ENCODE measurements around the gene SORBS1. TPM values are rescaled to one million over a fixed set of nuclear protein-coding genes. Genes with fewer than 3 reads are reported as not detected.

SORBS1 gene
- total RNA-seq, 4 donors from 2014 or later, result 92.2 to 308 (median 150) TPM

- DNase-seq, result no peak
- H3K36me3 ChIP-seq, result no peaks in the 10 kb centered on the region
- no peaks in the 10 kb centered on the region for H3K9me3 ChIP-seq
- no peaks in the 10 kb centered on the region for H3K27me3 ChIP-seq
- H3K4me3 ChIP-seq, result no peak overlapping the region
- H3K27ac ChIP-seq, result peak overlapping the region; percentile 74 to 94 (median 83)
- 45 to 46% methylated on average over 2 of the region's 2 CpGs for WGBS, 2 donors (ENCODE audit: low coverage in 1 of 2)
- H3K4me1 ChIP-seq, result peaks cover 16 to 60% (median 40%) of the 10 kb centered on the region in 4 donors
- in situ Hi-C loops (cut with MboI; ENCODE audit: low pct_ligation_motif_present in 1 of 4, low pct_unique_long_range_greater_than_20kb in 1 of 4, low sequenced_read_pairs in 3 of 4), result no loop called here
- intact Hi-C loops (cut with DNase I; ENCODE audit: low total_unique reads), result no loop called here
- TF ChIP-seq EP300 (IDR thresholded peaks at IDR 0.05; ENCODE audit: low read depth), result no peak
- no peak for TF ChIP-seq POLR2A (IDR thresholded peaks at IDR 0.05)
- no peak for TF ChIP-seq POLR2AphosphoS5 (IDR thresholded peaks at IDR 0.05)
- TF ChIP-seq CTCF (IDR thresholded peaks at IDR 0.05), result no peak
Measured at GRCh38 chr10:95530029-95530428, 31.1 kb downstream of the SORBS1 start.

- Histone ChIP-seq H3K4me1 (peaks cover 7 to 45% (median 34%) of the 10 kb centered on the region in 4 donors), H3K36me3 (no peaks in the 10 kb centered on the region), H3K4me3 (no peak overlapping the region), H3K27me3 (no peaks in the 10 kb centered on the region), H3K27ac (peak overlapping the region; percentile 74 to 94 (median 83)), H3K9me3 (no peaks in the 10 kb centered on the region)
- WGBS, 2 donors (ENCODE audit: low coverage in 1 of 2), result 82% methylated on average over 7 of the region's 7 CpGs; no CpG with 5 or more reads in 1 of the 2 donors
- DNase-seq, result no peak
- TF ChIP-seq EP300 (IDR thresholded peaks at IDR 0.05; ENCODE audit: low read depth) (no peak), POLR2A (IDR thresholded peaks at IDR 0.05) (no peak)
- intact Hi-C loops (cut with DNase I; ENCODE audit: low total_unique reads) (no loop called here), in situ Hi-C loops (cut with MboI; ENCODE audit: low pct_ligation_motif_present in 1 of 4, low pct_unique_long_range_greater_than_20kb in 1 of 4, low sequenced_read_pairs in 3 of 4) (no loop called here)
Measured at GRCh38 chr10:95526044-95526443, 35.1 kb downstream of the SORBS1 start.

- H3K27ac ChIP-seq, result peak overlapping the region; percentile 39 to 94 (median 83)
- no peak for TF ChIP-seq POLR2AphosphoS5 (IDR thresholded peaks at IDR 0.05)
- TF ChIP-seq CTCF (IDR thresholded peaks at IDR 0.05), result no peak
- TF ChIP-seq POLR2A (IDR thresholded peaks at IDR 0.05), result no peak
- no peak for TF ChIP-seq EP300 (IDR thresholded peaks at IDR 0.05; ENCODE audit: low read depth)
- in situ Hi-C loops (cut with MboI; ENCODE audit: low pct_ligation_motif_present in 1 of 4, low pct_unique_long_range_greater_than_20kb in 1 of 4, low sequenced_read_pairs in 3 of 4), result no loop called here
- no peak for DNase-seq
- intact Hi-C loops (cut with DNase I; ENCODE audit: low total_unique reads), result no loop called here
- WGBS, 2 donors (ENCODE audit: low coverage in 1 of 2), result 72 to 83% methylated on average over 4 of the region's 4 CpGs
- no peak overlapping the region for H3K4me3 ChIP-seq
- no peaks in the 10 kb centered on the region for H3K27me3 ChIP-seq
- peaks cover 5 to 38% (median 29%) of the 10 kb centered on the region in 4 donors for H3K4me1 ChIP-seq
- H3K9me3 ChIP-seq, result no peaks in the 10 kb centered on the region
- no peaks in the 10 kb centered on the region for H3K36me3 ChIP-seq
Measured at GRCh38 chr10:95525033-95525418, 36.1 kb downstream of the SORBS1 start.

GRCh38 chr10:95524358-95525032, 36.7 kb downstream of the SORBS1 start:
- WGBS, 2 donors (ENCODE audit: low coverage in 1 of 2), result 39 to 60% methylated on average over 2 to 7 of the region's 7 CpGs
- H3K27me3 ChIP-seq, result no peaks in the 10 kb centered on the region
- H3K36me3 ChIP-seq, result no peaks in the 10 kb centered on the region
- TF ChIP-seq EP300 (IDR thresholded peaks at IDR 0.05; ENCODE audit: low read depth) (no peak), POLR2AphosphoS5 (IDR thresholded peaks at IDR 0.05) (peak in 1 of 3 donors; percentile 17)
- intact Hi-C loops (cut with DNase I; ENCODE audit: low total_unique reads), result no loop called here
- peak; percentile 75 for DNase-seq
- H3K4me3 ChIP-seq, result no peak overlapping the region
- peaks cover 5 to 35% (median 24%) of the 10 kb centered on the region in 4 donors for H3K4me1 ChIP-seq
- no peaks in the 10 kb centered on the region for H3K9me3 ChIP-seq
- in situ Hi-C loops (cut with MboI; ENCODE audit: low pct_ligation_motif_present in 1 of 4, low pct_unique_long_range_greater_than_20kb in 1 of 4, low sequenced_read_pairs in 3 of 4), result no loop called here
- H3K27ac ChIP-seq, result peak overlapping the region; percentile 39 to 94 (median 83)

GRCh38 chr10:95522117-95522516, 39.1 kb downstream of the SORBS1 start:
- TF ChIP-seq POLR2AphosphoS5 (IDR thresholded peaks at IDR 0.05), result no peak
- TF ChIP-seq POLR2A (IDR thresholded peaks at IDR 0.05), result no peak
- no peak for TF ChIP-seq CTCF (IDR thresholded peaks at IDR 0.05)
- TF ChIP-seq EP300 (IDR thresholded peaks at IDR 0.05; ENCODE audit: low read depth), result no peak
- in situ Hi-C loops (cut with MboI; ENCODE audit: low pct_ligation_motif_present in 1 of 4, low pct_unique_long_range_greater_than_20kb in 1 of 4, low sequenced_read_pairs in 3 of 4) (no loop called here), intact Hi-C loops (cut with DNase I; ENCODE audit: low total_unique reads) (no loop called here)
- no peaks in the 10 kb centered on the region for H3K36me3 ChIP-seq
- H3K4me3 ChIP-seq, result no peak overlapping the region
- peak overlapping the region; percentile 76 to 94 (median 84) for H3K27ac ChIP-seq
- H3K4me1 ChIP-seq, result peaks cover 10 to 46% (median 24%) of the 10 kb centered on the region in 4 donors
- no peak for DNase-seq
- 81 to 89% methylated on average over 2 of the region's 2 CpGs for WGBS, 2 donors (ENCODE audit: low coverage in 1 of 2)
- H3K9me3 ChIP-seq, result no peaks in the 10 kb centered on the region
- no peaks in the 10 kb centered on the region for H3K27me3 ChIP-seq
